ENCODE results near the gene PRKCA.

The PRKCA gene

DNA sequence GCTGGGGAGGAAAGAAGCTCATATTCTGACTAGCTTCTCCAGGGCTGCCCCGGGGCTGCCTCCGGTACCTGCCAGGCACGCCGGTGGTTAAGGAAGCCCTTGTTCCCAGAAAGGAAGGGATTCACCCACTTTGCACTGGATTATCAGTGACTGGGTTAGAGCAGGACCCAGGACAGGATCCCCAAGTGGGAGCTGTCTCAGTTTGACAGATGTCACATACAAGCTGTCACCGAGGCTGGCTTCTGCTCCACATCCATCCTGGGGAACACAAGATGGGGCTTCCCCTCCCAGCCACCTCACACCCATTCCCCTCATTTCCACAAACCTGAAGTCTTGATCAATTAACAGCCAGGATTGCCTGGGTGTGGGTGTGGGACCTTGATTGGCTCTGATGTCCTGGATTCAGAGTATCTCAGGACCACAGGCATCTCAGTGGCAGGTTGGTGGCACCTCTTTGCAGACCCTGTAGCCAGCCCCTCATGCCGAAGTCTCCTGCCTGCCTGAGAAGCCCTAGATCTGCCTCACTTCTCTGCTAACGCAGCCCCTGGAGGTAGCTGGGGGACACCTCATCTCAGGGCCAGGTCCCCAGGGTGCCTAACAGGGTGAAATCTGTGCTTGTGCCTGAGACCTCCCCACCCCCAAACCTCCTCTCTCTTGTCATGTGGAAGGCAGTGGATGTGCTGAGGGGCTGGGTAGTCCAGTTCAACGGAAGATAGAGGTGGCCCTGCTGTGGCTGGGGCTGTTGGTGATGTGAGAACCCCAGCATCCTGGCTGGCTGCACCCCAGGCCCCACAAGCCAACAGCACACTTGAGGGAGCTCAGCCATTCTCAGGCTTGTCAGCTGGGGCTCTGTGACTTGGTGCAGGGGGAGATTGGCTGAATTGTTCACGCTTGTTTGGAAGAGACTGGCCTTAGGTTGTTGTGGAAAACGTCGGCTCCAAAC, 533.9 kb downstream of the PRKCA start:
- H3K27ac ChIP-seq = no peak overlapping the region
- in situ Hi-C loops (cut with HindIII; ENCODE audit: low pct_ligation_motif_present, low sequenced_read_pairs) = no loop called here
- H3K36me3 ChIP-seq (replicated peaks) = no peaks in the 10 kb centered on the region
- peaks cover 26% of the 10 kb centered on the region for H3K27me3 ChIP-seq (replicated peaks)
- TF ChIP-seq, protein P1, sequence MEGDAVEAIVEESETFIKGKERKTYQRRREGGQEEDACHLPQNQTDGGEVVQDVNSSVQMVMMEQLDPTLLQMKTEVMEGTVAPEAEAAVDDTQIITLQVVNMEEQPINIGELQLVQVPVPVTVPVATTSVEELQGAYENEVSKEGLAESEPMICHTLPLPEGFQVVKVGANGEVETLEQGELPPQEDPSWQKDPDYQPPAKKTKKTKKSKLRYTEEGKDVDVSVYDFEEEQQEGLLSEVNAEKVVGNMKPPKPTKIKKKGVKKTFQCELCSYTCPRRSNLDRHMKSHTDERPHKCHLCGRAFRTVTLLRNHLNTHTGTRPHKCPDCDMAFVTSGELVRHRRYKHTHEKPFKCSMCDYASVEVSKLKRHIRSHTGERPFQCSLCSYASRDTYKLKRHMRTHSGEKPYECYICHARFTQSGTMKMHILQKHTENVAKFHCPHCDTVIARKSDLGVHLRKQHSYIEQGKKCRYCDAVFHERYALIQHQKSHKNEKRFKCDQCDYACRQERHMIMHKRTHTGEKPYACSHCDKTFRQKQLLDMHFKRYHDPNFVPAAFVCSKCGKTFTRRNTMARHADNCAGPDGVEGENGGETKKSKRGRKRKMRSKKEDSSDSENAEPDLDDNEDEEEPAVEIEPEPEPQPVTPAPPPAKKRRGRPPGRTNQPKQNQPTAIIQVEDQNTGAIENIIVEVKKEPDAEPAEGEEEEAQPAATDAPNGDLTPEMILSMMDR (IDR thresholded peaks at IDR 0.05; ENCODE audit: low read depth, low read length, missing control alignments) = no peak
- DNase-seq = no peak
- H3K4me3 ChIP-seq (ENCODE audit: low read depth, low read length) = no peak overlapping the region

DNA sequence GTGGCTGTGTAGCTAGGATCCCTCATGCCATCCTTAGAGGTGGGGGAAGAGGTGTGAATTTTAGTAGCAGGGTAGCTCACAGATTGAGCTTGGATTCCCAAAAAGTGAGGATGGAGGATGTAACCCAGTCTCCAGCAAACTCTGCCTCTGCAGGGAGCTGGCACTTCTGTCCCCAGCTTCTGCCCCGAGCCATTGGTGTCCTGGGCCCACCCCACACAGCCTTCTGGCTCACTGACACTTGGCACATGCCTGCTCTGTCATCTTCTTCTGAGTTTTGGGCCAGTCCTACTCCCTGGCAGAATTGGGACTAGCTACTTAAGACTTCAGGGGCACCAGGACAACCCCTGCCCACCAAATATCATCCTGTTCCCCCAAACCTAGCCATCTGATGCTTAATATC, 534.8 kb downstream of the PRKCA start:
- no peak for DNase-seq
- Histone ChIP-seq H3K36me3 (replicated peaks) (no peaks in the 10 kb centered on the region), H3K27me3 (replicated peaks) (peaks cover 26% of the 10 kb centered on the region), H3K4me3 (ENCODE audit: low read depth, low read length) (no peak overlapping the region), H3K27ac (no peak overlapping the region)
- in situ Hi-C loops (cut with HindIII; ENCODE audit: low pct_ligation_motif_present, low sequenced_read_pairs) = no loop called here
- TF ChIP-seq, protein P1 (IDR thresholded peaks at IDR 0.05; ENCODE audit: low read depth, low read length, missing control alignments) = no peak

DNA sequence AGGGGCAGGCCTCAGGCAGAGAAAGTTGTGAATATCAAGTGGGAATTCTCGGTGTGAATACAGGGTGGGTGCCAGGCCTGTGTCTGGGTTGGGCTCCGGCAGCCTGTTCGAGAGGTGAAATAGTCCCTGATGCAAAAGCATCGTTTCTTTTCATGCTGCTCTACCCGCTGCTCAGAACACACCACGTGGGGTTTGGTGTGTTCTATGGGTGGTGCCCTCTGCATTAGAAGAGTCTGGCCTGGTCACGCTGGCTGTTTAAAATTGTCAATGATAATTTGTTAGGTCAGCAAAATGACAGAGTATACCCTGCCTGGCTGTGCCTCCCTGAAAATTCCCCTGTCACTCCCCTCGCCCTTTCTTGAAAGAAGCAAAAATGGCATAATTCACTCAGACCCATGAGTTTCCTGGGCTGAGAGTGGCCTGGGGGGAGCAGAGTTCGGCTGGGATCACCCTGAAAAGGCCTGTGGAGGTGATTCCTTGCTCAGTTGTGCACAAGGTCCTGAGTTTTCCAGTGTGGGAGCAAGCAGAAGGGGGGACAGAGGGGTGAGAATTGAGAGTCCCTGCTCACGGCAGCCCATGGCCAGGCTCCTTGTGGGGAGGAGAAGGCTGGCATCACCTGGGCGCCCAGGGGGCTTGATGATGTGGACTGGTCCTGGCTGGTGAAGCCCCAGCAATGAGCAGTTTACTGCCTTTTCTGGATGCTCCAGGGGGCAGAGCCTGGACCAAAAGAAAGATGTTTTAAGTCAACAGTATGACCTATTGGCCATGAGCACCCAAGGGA, 535.7 kb downstream of the PRKCA start:
- Histone ChIP-seq H3K4me3 (ENCODE audit: low read depth, low read length) (no peak overlapping the region), H3K27ac (no peak overlapping the region), H3K36me3 (replicated peaks) (no peaks in the 10 kb centered on the region), H3K27me3 (replicated peaks) (peaks cover 26% of the 10 kb centered on the region)
- in situ Hi-C loops (cut with HindIII; ENCODE audit: low pct_ligation_motif_present, low sequenced_read_pairs) = no loop called here
- TF ChIP-seq, protein P1 (IDR thresholded peaks at IDR 0.05; ENCODE audit: low read depth, low read length, missing control alignments) = no peak
- no peak for DNase-seq

DNA sequence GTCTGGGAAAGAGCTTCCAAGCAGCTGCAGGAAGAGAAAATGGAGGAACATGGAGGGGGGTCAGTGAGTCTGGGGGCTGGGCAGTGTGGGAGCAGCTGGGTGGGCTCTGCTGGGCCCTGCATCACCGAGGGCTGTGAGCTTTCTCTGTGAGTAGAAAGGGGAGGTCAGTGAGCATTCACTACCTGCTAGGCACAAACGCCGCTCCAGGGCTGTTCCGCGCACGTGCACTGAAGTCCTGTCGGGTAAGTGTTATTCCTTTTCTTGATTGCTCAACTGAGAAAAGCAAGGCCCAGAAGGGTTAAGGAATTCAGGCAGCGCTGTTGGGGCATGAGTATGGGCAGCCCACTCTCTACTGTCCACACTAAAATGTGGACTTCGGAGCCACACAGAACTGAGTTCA, 537.2 kb downstream of the PRKCA start:
- TF ChIP-seq, protein P1 (IDR thresholded peaks at IDR 0.05; ENCODE audit: low read depth, low read length, missing control alignments) = no peak
- DNase-seq = no peak
- no peak overlapping the region for H3K27ac ChIP-seq
- H3K27me3 ChIP-seq (replicated peaks) = peaks cover 17% of the 10 kb centered on the region
- no peak overlapping the region for H3K4me3 ChIP-seq (ENCODE audit: low read depth, low read length)
- no peaks in the 10 kb centered on the region for H3K36me3 ChIP-seq (replicated peaks)
- in situ Hi-C loops (cut with HindIII; ENCODE audit: low pct_ligation_motif_present, low sequenced_read_pairs) = no loop called here

DNA sequence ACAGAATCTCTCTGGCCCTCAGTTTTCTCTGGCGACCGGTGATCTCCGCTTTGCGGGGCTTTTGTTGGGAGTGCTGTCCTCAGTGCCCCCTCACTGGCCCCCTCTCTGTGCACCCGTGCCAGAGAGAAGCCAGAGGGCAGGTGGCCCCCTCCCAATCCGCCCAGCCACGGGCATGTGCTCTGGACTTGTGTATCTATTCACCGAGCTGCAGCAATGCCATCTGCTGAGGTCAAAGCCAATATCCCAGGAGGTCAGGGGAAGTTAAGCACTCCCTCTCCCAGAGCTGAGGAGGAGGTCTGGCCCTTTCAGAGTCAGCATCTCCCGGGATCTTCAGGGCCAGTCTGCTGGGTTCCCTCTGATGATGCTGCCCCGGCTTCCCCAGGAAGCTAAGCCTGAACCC, 537.6 kb downstream of the PRKCA start:
- Histone ChIP-seq H3K27me3 (replicated peaks) (peaks cover 16% of the 10 kb centered on the region), H3K36me3 (replicated peaks) (no peaks in the 10 kb centered on the region), H3K4me3 (ENCODE audit: low read depth, low read length) (no peak overlapping the region), H3K27ac (no peak overlapping the region)
- in situ Hi-C loops (cut with HindIII; ENCODE audit: low pct_ligation_motif_present, low sequenced_read_pairs) = no loop called here
- TF ChIP-seq, protein P1 (IDR thresholded peaks at IDR 0.05; ENCODE audit: low read depth, low read length, missing control alignments) = no peak
- no peak for DNase-seq

Measured in brain microvascular endothelial cell (primary cell).